HuH-7.5 (cell line): ENCODE measurements around the gene MAFF.
A peak's percentile ranks its signal among the peaks of the same experiment; 100 is the strongest.
"Not testable (repeated sequence)": the region's sequence is repeated elsewhere in the genome, so short reads cannot be mapped to it uniquely, and the experiment has no call there.

Experiments used
- DNase-seq: peaks from one replicate; pipeline ENCODE4 v3.0.0; 2011; ENCODE audit warnings: low spot score

MAFF gene

GRCh38 chr22:38177926-38178604, 23.7 kb upstream of the MAFF start:
- peak; percentile 52 for DNase-seq

- DNase-seq: not testable (repeated sequence)
Measured at GRCh38 chr22:38178605-38178937, 23.2 kb upstream of the MAFF start.

- DNase-seq: no peak
Measured at GRCh38 chr22:38180841-38181452, 20.8 kb upstream of the MAFF start.

GRCh38 chr22:38181453-38182200, 20.2 kb upstream of the MAFF start, which contains the start of gene PLA2G6:
Gene PLA2G6 (minus strand): TSS chr22:38181830. CDS start chr22:38169426, 12,404 bp downstream.
- peak; percentile 82 for DNase-seq

GRCh38 chr22:38184788-38185187, 17.0 kb upstream of the MAFF start:
- no peak for DNase-seq

- DNase-seq: no peak
Measured at GRCh38 chr22:38186429-38186828, 15.4 kb upstream of the MAFF start.

GRCh38 chr22:38187413-38188212, 14.2 kb upstream of the MAFF start:
- no peak for DNase-seq

- DNase-seq: no peak
Measured at GRCh38 chr22:38189104-38189503, 12.7 kb upstream of the MAFF start.

GRCh38 chr22:38190581-38190980, 11.2 kb upstream of the MAFF start:
- no peak for DNase-seq

GRCh38 chr22:38191055-38191454, 10.7 kb upstream of the MAFF start:
- no peak for DNase-seq

GRCh38 chr22:38191731-38192474, 9.9 kb upstream of the MAFF start:
- DNase-seq: no peak

- DNase-seq: no peak
Measured at GRCh38 chr22:38192475-38192863, 9.3 kb upstream of the MAFF start.

GRCh38 chr22:38193580-38193979, 8.2 kb upstream of the MAFF start:
- no peak for DNase-seq

GRCh38 chr22:38196791-38197419, 4.9 kb upstream of the MAFF start:
- DNase-seq: no peak

- DNase-seq: no peak
Measured at GRCh38 chr22:38199826-38200559, 1.8 kb upstream of the MAFF start.

GRCh38 chr22:38201371-38201710, 453 bp upstream of the MAFF start:
- no peak for DNase-seq

- DNase-seq: no peak
Measured at GRCh38 chr22:38202437-38203089, 769 bp downstream of the MAFF start.

- peak; percentile 66 for DNase-seq
Measured at GRCh38 chr22:38203090-38203810, 1.5 kb downstream of the MAFF start.

GRCh38 chr22:38203855-38204514, 2.2 kb downstream of the MAFF start:
- DNase-seq: no peak
